Osteoblast (primary cell): ENCODE results near the gene KIF2C. TPM values are rescaled to one million over a fixed set of nuclear protein-coding genes. Genes with fewer than 3 reads are reported as not detected.

Experiments used
- DNase-seq: peaks from one replicate; pipeline ENCODE4 v3.0.0; 2011; ENCODE audit warnings: low spot score, mixed read lengths; ENCODE audit not compliant: insufficient read length; ENCODE audit errors: missing footprints
- H2AFZ ChIP-seq: 2 replicates; pipeline ENCODE4 v1.6.0; 2011; ENCODE audit warnings: mild to moderate bottlenecking, low read length
- H3K27ac ChIP-seq: 2 replicates; pipeline ENCODE4 v1.5.1; 2011; ENCODE audit warnings: mild to moderate bottlenecking, low read depth, low read length, moderate library complexity
- H3K27me3 ChIP-seq: 2 replicates; pipeline ENCODE4 v1.6.0; 2012; ENCODE audit warnings: mild to moderate bottlenecking, control low read depth, inconsistent platforms, low read length, moderate library complexity; ENCODE audit not compliant: insufficient read depth
- H3K36me3 ChIP-seq: 2 replicates; pipeline ENCODE4 v1.5.1; 2011; ENCODE audit warnings: mild to moderate bottlenecking, low read length, control low read depth, moderate library complexity; ENCODE audit not compliant: insufficient read depth
- H3K4me1 ChIP-seq: 2 replicates; pipeline ENCODE4 v1.5.1; 2011; ENCODE audit warnings: mild to moderate bottlenecking, low read length, control low read depth, moderate library complexity; ENCODE audit not compliant: insufficient read depth
- H3K4me2 ChIP-seq: 2 replicates; pipeline ENCODE4 v1.6.0; 2011; ENCODE audit warnings: mild to moderate bottlenecking, low read length; ENCODE audit not compliant: insufficient read depth
- H3K4me3 ChIP-seq: fragments of 200-600 bp; sonication (generic); 3 replicates; pipeline ENCODE4 v1.5.1; 2012; ENCODE audit warnings: mild to moderate bottlenecking, low read length, inconsistent platforms; ENCODE audit not compliant: insufficient read depth
- H3K79me2 ChIP-seq: 2 replicates; pipeline ENCODE4 v1.6.0; 2012; ENCODE audit warnings: mild to moderate bottlenecking, low read length, control low read depth, inconsistent platforms; ENCODE audit not compliant: insufficient read depth
- H3K9me3 ChIP-seq: 2 replicates; pipeline ENCODE4 v1.5.1; 2011; ENCODE audit warnings: low read depth, low read length, control low read depth
- H4K20me1 ChIP-seq: 2 replicates; pipeline ENCODE4 v1.6.0; 2012; ENCODE audit warnings: mild to moderate bottlenecking, low read length, control low read depth; ENCODE audit not compliant: insufficient read depth
- total RNA-seq: library from RNA; depleted of rRNA; stranded (reverse); fragments of >200 nt; gene quantifications from 2 replicates; pipeline ENCODE4 v1.2.3, GENCODE V29; 2012
- TF ChIP-seq, protein P1 (sequence below): IDR thresholded peaks from 2 replicates; pipeline ENCODE4 v1.5.1; 2011; ENCODE audit warnings: mild to moderate bottlenecking, low read depth, low read length, moderate library complexity; ENCODE audit errors: extremely low read depth

Gene KIF2C
- total RNA-seq, 1 donor: 3.3 TPM

DNA sequence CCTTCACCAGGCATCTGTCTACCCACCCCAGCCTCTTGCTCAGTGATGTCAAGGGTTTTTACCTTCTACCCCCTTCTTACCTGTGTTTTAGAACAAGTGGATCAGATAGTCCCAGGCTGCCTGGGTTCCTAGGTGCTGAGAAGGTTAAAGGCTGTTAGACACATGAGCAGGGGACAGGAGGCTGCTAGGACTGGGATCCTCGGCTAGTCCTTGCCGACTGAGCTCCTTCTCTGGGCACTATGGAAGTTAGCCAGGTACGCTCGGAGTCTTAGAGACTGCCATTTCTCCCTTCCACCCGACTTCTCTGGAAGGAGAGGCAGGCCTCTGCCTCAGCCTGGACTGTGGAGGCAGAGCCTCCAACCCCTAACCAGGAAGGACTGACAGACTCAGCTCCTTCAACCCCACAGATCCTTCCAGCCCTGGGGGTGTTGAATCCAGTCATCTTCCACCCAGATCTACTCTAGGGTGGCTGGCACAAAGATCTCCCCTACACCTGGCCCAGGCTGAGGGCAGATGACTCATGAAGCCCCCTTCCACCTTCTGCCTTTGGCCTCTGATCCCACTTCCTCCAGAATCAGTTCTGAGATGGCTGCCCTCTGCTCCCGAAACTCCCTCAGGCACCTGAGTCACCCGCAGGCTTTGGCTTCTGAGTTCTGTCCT, 67.2 kb downstream of the KIF2C start, which contains the start of gene DYNLT4:
TSS of gene DYNLT4 (minus strand) at position 648 of the 660 bp plus-strand sequence. CDS start 683 bp downstream, outside the sequence.
- Histone ChIP-seq H4K20me1 (peaks cover 16% of the 10 kb centered on the region), H3K4me3 (peak within 1 kb of the TSS; percentile 55), H2AFZ (peak within 1 kb of the TSS; percentile 74), H3K4me1 (peaks cover 79% of the 10 kb centered on the region), H3K27ac (peak within 1 kb of the TSS; percentile 99), H3K9me3 (no peaks in the 10 kb centered on the region), H3K79me2 (peaks cover 50% of the 10 kb centered on the region), H3K4me2 (peak within 1 kb of the TSS; percentile 56), H3K36me3 (peaks cover 57% of the 10 kb centered on the region), H3K27me3 (no peaks in the 10 kb centered on the region)
- TF ChIP-seq, protein P1, sequence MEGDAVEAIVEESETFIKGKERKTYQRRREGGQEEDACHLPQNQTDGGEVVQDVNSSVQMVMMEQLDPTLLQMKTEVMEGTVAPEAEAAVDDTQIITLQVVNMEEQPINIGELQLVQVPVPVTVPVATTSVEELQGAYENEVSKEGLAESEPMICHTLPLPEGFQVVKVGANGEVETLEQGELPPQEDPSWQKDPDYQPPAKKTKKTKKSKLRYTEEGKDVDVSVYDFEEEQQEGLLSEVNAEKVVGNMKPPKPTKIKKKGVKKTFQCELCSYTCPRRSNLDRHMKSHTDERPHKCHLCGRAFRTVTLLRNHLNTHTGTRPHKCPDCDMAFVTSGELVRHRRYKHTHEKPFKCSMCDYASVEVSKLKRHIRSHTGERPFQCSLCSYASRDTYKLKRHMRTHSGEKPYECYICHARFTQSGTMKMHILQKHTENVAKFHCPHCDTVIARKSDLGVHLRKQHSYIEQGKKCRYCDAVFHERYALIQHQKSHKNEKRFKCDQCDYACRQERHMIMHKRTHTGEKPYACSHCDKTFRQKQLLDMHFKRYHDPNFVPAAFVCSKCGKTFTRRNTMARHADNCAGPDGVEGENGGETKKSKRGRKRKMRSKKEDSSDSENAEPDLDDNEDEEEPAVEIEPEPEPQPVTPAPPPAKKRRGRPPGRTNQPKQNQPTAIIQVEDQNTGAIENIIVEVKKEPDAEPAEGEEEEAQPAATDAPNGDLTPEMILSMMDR: no peak
- DNase-seq: peak; percentile 86

DNA sequence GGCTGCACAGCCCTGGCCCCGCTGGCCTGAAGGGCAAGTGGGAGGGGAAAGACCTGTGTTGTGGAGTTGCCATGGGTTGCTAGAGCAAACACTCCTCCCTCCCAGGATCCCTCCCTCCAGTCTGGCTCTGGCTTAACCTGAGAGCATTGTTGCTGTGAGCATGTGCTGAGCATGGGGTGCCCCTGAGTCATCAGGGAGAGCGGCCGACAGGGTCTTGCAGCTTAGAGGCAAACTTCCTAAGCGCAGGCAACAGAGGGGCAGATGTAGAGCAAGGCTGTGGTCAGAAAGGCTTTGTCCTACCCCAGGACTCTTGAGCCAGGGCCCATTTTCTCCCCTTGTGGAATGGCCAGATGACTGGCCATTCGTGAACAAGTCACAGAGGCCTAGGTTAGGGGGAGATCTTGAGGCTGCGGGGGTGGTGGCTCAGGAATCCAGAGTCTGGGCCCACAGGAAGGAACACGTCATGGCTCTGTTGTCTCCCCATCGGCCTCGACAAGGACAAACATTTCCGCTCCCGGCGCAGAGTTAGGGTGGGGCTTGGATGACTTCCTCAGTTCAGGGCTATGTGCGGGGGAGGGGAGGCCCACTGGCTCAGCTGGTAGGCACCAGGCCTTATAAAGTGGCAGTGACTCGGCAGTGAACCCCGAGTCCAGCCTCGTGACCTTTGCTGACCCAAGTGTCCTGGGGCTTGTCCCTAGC, 67.9 kb downstream of the KIF2C start:
- DNase-seq: peak; percentile 100
- peaks cover 51% of the 10 kb centered on the region for H3K36me3 ChIP-seq
- peaks cover 46% of the 10 kb centered on the region for H3K79me2 ChIP-seq
- peak overlapping the region; percentile 55 for H3K4me3 ChIP-seq
- TF ChIP-seq, protein P1: no peak
- H3K27me3 ChIP-seq: no peaks in the 10 kb centered on the region
- H3K4me1 ChIP-seq: peaks cover 76% of the 10 kb centered on the region
- no peaks in the 10 kb centered on the region for H3K9me3 ChIP-seq
- H2AFZ ChIP-seq: peak overlapping the region; percentile 74
- peak overlapping the region; percentile 56 for H3K4me2 ChIP-seq
- peak overlapping the region; percentile 99 for H3K27ac ChIP-seq
- H4K20me1 ChIP-seq: peaks cover 9% of the 10 kb centered on the region

DNA sequence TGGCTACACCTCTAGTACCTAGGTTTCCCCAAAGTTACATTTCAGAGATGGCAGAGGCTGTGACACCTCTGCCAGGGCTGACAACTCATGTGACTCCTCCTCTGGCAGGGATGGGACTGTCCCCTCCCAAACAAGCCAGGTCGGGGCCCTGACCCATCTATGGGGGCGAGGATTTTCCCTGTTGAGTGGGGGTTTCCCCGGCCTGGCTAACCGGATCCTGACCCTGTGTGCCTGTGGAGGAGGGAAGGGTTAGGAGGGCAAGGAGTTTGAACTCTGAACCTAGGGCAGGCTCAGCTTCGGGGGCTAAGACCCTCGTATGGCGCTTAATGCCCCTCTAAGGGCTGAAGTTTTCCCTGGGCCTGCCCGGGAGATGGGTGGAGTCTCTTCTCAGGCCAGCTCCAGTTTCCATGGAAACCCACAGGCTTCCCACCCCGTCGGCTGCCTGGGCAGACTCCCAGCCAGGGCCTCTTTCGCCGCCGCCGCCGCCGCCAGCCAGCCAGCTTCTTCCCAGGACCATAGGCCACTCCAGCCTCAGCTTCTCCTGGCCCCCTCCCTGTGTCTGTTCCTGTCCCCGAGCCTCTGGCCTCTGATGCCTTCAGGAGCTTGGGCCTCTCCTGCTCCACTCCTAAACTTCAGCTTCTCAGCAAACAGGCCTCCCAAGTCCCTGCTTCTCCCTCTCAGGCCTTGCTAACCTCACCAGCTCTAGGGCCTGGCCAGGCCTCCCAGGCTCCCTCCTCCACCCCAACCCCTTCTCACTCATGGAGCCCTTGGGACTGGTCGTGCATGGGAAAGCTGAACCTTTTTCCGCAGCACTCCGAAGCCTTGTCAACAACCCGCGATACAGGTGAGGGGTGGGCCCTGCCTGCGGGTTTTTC, 68.7 kb downstream of the KIF2C start, which contains the start of gene BTBD19:
TSS of gene BTBD19 (plus strand) at position 461 of the 875 bp plus-strand sequence. CDS start at position 759, 298 bp downstream.
- peaks cover 38% of the 10 kb centered on the region for H3K79me2 ChIP-seq
- no peaks in the 10 kb centered on the region for H3K9me3 ChIP-seq
- peak within 1 kb of the TSS; percentile 55 for H3K4me3 ChIP-seq
- DNase-seq: peak; percentile 99
- H2AFZ ChIP-seq: peak within 1 kb of the TSS; percentile 74
- H3K36me3 ChIP-seq: peaks cover 48% of the 10 kb centered on the region
- TF ChIP-seq, protein P1: no peak
- peak within 1 kb of the TSS; percentile 56 for H3K4me2 ChIP-seq
- H4K20me1 ChIP-seq: peaks cover 5% of the 10 kb centered on the region
- peak within 1 kb of the TSS; percentile 99 for H3K27ac ChIP-seq
- H3K4me1 ChIP-seq: peaks cover 70% of the 10 kb centered on the region
- H3K27me3 ChIP-seq: no peaks in the 10 kb centered on the region
